CD4-positive, alpha-beta T cell treated with Interleukin-17A for 4 hours (primary cell): Measurements from ENCODE around the gene YWHAB.

Source experiments
- DNase-seq: peaks from one replicate; pipeline ENCODE4 v3.0.0-alpha.2; 2020; ENCODE audit warnings: mixed read lengths

Gene YWHAB

DNA sequence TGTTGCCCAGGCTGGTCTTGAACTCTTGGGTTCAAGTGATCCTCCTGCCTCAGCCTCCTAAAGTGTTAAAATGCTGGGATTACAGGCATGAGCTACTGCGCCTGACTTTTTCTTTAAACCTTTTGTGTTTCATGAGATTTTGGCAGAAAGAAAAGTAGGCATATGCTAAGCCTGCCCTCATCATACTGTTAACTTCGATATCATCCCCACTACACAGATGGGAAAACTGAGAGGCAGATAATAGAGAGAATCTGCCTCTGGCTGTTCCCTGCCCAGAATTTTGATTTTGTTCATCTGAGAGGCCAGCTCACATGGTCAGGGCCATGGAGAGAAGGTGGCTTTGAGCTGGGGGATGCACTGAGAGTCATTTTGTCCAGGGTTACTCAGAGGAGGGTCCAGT lies 31.9 kb downstream of the YWHAB start:
- no peak for DNase-seq

DNA sequence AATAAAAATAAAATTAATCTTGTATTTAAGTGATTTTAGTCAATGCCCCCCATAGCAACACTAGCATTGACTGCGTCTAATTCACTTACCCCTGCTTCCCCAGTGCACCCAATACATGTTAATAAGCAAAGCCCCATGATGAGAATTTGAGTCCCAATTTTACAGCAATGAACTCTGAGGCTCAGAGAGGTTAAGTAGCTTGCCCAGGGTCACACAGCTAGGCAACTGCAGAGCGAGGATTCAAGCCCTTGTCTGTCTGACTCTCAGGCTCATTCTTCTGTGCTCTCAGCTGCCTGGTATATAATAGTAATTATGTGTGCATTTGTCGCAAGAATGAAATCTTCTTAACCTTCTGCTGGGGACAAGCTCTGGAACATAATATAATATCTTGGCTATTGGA lies 32.8 kb downstream of the YWHAB start:
- no peak for DNase-seq

DNA sequence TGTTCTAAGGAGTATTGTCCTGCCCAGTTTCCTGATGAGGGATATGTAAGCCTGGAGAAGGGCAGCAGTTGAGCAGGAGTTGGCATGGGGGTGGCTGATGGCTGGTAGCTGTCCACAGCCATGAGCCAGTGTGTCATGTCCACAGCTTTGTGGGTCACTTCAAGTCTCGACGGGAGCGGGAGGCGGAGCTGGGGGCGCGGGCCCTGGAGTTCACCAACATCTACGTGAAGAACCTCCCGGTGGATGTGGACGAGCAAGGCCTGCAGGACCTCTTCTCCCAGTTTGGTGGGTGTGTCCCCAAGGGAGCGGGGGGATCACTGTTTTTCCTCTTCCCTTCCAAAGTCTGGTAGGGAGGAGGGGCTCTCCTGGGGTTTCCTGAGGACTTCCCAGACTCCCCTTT lies 33.3 kb downstream of the YWHAB start:
- DNase-seq: no peak

DNA sequence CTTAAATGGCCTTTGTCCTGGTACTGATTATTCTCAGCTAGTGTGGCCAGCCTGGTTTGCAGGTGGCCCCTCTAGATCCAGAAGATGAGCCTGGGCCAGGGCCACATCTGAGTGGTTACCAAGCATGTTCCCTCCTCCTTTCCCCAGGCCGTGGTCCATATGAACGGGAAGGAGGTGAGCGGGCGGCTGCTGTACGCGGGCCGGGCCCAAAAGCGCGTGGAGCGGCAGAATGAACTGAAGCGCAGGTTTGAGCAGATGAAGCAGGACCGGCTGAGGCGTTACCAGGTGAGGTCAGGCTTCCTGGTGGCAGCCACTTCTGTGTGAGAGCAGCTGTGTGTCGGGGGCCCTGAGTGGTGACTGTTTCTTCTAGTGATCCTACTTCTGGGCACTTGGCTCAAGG lies 35.9 kb downstream of the YWHAB start:
- DNase-seq: no peak

DNA sequence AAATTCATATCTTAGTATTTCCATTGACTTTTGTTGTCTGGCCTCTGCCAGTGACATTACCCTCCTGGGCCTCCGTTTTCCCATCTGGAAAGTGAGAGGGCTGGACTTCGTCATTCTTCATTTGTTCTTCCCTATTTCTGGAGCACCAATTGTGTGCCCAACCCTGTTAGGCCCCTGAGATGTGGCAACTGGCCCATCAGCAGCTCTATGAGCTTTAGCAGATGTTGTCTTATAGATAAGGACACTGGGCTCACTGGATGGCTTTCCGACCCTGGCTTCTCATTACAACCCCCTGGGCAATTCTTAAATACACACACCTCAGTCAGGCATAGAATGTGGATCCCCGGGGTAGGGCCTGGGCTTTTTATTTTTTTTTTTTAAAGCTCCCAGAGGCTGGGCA lies 39.0 kb downstream of the YWHAB start:
- no peak for DNase-seq

DNA sequence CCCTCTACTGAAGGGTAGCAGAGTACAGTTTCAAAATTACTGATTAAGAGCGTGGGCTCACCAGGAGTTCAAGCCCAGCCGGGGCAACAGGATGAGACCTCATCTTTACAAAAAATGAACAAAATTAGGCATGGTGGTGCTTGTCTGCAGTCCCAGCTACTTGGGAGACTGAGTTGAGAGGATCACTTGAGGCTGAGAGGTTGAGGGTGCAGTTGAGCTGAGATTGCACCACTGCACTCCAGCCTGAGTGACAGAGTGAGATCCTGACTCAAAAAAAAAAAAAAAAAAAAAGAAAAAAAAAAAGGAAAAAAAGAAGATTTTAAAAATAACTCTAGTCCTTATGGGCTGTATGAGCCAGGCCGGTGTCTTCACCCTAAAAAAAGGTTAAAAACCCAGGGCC lies 43.1 kb downstream of the YWHAB start:
- no peak for DNase-seq

DNA sequence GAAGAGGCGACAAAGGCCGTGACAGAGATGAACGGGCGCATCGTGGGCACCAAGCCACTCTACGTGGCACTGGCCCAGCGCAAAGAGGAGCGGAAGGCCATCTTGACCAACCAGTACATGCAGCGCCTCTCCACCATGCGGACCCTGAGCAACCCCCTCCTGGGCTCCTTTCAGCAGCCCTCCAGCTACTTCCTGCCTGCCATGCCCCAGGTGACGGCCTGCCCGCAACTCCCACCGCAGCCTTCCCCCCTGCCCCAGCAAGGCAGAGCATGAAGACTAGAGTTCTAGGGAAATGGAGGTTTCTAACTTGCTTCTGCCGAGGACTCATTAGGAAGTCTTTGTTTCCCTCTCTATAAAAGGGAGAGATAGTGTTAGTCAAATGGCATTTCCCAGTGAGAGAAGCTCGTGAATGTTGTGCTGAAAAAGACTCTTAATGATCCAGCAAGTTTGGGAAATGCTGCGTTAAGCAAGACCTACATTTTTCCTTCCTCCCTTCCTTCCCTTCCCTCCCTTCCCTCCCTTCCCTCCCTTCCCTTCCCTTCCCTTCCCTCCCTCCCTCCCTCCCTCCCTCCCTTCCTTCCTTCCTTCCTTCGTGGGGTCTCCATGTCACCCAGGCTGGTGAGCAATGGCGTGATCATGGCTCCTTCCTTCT lies 45.1 kb downstream of the YWHAB start:
- no peak for DNase-seq

DNA sequence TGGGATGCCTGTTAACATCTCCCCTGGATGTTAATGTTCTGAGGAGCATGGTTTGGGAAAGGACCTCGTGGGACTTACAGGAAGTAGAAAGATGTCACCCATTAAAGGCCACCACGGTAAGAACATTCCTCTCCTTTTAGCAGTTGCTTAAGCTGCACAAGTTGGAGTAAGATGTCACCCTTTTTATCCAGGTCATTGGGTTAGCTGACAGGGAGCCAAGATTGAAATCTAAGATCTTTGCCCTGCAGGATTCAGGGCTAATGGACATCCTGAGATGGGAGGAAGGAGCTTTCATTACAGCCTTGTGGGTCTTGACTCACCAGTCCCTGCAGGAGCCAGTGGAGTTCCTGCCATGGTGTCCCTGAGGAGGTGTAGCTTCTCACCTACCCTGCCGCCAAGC lies 46.4 kb downstream of the YWHAB start:
- DNase-seq: no peak

DNA sequence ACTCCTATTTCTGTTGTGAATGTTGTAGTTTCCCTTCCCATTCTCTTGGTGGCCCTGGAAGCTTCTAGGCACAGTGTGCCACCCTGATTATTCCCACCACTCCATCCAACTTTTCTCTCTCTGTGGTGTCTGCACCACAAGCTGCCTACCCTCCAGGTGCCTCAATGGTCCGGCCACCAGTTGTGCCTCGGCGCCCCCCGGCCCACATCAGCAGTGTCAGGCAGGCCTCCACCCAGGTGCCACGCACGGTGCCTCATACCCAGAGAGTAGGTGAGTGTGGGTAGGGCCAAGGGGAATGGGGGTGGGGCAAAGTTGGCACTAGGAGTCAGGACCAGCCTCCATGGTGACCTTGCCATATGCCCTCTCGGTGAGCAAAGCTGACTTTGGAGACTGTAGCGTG lies 47.4 kb downstream of the YWHAB start:
- DNase-seq: no peak

DNA sequence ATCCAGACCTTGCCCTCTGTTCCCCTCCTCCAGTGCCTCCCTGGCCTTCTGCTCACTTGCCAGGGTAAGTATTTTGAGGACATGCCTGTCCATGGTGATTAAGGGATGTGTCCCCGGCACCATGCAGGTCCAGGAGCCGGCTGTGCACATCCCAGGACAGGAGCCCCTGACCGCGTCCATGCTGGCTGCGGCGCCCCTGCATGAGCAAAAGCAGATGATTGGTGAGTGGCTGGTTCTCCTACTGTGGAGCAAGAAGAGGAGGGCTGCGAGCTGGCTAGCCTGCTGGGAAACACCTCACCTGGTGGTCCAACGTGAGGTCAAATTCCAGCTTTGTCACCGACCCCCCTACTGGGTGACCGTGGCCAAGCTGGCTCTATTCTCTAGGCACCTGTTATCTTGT lies 51.0 kb downstream of the YWHAB start:
- no peak for DNase-seq

DNA sequence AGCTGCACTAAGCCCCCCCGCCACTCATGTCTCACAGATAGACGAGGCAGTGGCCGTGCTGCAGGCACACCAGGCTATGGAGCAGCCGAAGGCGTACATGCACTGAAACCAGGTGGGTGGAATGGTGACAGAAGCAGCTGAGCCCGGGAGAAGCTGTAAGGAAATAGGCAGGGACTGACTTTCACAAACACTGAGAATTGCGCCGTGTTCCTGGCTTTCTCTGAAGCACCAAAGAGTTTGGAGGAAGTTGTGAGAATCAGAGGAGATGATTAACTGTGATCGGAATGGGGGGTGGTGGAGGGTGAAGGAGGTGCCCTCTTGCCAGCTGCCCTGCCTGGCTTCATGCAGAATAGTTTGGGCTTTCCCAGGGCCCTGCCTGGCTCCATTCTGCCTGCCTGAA lies 53.1 kb downstream of the YWHAB start:
- no peak for DNase-seq

DNA sequence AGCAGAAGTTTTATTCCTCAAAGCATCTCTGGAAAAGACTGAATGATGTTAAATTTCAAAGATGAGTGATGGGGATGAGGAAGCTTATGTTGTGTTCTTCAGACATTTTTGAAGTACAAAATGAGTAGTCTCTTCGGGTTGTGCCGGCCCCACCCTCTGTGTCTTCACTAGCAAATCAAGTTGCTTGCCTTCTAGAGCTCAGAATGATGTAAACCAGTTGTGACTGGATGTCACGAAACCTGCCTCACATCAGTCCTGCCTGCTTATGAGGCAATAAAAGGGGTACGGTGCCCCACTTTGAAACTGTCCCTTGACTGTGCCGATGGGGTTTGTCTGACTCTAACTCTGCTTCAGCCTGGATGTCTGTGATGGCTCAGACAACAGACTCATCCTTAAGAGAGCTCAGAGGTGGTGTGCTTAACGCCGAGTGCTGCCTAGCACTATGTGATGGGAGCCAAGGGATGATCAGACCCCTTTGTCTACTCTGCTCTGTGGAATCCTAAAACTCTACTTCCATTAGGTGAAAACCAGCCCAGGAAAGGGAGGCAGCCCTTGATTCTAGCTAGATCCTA lies 55.7 kb downstream of the YWHAB start:
- DNase-seq: no peak

DNA sequence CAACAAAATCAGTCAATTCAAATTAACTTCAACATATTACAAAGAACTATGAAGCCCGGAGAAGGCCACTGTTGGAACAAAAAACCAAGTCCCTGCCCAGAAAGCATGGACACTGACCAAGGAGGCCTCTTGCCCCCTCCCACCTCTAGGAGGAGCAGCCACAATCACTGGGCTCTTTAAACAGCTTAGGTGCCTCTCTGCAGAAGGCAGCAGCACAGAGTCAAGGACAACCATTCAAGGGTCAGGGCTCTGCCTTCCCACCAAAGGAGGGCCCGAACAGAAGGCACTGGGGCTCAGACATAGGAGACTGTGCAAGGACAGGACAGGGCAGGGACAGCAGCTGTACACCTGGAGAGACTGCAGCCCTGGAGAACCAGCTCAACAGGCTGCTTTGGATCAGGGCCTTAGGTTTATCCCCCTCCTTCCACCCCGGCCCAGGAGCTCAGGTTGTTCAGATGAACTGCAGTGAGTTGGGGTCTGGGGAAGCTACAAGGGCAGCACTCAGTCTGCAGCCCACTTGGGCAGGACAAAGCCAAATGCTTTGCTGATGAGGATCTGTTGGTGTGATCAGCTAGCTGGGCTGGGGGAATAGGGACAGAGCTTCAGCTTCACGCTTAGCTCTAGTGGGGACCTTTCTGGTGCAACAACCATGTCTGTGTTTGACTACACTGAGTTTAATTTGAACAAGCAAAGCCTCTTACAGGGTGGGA lies 56.9 kb downstream of the YWHAB start:
- no peak for DNase-seq

DNA sequence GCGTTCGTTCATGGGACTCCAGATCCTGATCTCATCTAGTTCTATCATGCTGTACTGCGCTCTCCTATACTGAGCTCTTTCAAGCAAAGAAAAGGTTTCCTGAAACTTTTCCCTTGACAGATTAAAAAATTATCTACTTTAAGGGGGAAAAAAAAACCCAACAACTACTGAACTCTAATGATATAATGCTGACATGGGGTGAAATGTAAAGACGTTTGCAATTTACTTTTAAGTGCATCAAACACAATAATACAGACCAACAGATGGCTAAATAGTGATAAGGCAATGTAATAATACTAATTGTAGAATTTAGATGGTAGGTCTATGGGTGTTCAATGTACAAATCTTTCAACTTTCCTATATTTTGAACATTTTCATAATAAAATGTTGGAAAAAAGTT lies 58.3 kb downstream of the YWHAB start:
- DNase-seq: no peak

DNA sequence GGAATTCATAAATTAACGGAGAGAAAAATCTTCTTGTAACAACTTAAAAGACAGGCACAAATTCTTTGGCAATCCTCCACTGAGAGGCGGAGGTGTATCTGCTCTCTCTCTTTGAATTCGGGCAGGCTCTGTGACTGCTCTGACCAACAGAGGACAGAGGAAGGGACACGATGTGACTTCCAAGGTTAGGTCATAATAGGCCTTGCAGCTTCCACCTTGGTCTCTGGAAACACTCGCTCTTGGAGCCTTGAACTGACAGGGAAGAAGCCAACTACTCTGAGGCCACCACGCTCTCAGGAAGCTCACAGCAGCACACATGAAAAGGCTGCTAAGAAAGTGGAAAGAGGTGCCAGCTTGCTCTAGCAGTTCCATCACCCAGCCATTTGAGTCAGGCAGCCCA lies 59.8 kb downstream of the YWHAB start:
- DNase-seq: no peak

DNA sequence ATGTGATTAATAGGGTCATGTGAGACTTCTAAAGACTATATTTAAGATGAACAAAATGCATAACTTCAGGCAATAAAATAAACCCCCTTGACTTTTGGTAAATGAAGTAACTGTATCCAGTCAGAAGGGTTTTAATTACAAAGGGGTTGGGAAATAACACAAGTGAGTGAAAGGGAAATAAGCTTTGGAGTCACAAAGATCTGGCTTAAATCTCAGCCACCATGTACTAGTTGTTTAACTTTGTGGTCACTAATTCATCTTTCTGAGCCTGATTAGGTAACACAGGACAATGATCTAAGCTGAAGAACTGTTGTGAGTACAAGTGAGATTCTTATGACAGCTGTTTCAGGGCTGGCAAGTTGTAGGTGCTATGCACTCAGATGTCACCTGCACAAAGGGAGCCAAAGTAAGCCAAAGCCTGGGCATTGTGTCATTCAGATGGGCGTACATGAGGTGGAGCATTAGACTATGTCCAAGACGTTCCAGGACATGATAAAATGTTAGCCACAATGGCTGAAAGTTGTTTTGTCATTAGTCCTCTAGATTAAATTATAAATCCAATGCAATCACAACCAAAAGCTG lies 60.9 kb downstream of the YWHAB start:
- no peak for DNase-seq

DNA sequence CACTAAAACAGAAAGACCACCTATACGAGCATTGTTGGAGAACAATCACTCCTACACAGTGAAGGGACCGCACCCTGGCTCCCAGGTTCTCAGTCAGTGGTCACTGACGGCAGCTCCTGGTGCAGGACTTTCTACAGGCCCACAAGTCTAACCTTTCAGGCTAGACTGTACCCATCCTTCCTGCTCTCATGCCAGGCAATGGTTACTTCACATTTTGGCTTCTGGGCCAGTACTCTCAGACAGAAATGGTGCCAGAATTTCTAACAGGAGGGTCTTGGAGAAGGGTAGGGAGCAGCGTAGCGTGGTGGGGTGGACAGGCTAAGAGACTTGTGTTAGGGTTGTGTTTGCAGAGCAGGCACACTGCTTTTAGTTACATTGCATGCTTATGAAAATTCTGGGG lies 62.6 kb downstream of the YWHAB start:
- no peak for DNase-seq

DNA sequence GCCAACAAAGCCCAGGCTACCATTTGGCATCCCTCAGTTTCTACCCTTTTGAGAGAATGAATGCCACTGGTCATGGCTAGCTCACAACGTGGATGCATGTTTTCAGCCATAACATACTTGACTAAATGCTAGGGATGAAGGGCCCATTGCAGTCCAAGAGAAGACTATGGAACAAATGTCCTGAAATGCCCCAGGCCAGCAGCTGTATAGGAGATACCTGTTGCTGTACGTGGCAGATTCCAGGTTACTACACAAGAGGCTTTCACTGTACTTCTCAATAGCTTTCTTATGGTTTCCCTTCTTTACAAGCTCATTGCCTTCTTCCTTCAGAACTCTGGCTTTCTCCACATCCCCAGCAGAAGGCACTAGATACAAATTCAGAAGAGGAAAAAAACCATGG lies 63.0 kb downstream of the YWHAB start:
- DNase-seq: no peak

DNA sequence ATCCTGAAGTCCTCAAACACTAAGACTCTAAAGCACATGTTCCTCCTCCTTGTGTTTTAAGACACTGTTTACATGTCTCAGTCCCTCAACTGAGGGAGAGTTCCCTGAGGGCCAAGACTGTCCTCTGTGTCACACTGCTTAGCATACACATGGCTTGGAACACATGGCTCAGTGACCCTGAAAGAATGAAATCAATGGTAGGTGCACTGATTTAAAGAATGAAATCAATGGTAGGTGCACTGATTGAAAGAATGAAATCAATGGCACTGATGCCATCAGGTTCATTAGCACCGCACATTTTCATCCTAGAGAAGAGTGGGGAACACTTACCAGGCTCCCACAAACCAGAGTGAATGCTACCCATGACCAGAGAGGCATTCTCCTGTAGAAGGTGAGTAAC lies 64.9 kb downstream of the YWHAB start:
- DNase-seq: no peak

DNA sequence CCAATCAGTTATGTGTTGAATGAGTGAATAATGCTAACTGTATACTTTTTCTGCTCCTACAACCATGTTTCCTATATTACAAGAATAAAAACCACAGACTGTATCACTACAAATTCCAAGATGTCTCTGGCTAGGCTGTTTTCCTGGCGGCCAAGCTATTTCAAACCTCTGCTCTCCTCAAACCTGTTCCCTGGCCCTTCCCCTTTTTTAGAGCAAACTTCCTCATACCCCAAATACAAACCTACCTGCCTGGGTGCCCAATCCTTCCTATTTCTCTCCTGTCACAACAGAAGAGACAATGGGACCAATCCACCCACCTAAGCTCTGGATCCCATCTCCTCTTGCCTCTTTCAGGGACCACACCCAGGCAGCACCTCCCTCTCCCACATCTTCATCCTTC lies 67.2 kb downstream of the YWHAB start:
- no peak for DNase-seq

DNA sequence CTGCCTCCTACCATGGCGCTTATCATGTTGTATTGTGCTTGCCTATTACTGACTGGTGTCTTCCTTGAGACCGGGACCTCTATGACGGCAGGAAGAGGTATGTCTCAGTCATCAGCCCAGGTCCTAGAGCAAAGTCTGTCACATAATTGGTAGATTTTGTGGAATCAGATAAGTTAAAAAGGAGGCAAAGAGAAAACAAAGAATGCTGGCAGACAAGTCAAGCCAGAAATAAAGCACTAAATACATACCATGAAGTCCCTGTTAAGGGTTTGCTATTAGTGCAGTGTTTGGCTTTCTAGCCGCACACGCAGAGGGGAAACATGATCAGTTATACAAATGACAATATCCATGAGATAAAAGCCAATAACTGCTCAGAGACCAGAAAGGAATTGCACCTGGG lies 68.7 kb downstream of the YWHAB start:
- DNase-seq: no peak

DNA sequence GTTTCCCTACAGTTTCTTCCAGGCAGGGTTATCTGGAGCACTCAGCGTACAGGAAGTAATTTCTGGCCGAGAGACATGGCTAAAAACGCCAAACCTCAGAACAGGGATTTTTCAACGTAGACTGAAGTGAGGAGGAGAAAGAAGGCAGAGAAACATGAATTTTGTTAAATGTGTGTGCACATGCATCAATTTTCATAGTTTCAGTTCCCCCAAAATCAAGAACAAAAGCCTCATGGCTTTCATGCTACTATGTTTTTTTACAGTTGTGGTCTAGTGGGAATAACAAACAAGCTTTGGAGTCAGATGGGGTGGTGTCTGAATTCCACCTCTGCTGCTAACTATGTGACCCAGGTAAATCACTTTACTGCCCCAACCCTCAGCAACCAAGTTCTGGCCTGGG lies 69.8 kb downstream of the YWHAB start:
- no peak for DNase-seq

DNA sequence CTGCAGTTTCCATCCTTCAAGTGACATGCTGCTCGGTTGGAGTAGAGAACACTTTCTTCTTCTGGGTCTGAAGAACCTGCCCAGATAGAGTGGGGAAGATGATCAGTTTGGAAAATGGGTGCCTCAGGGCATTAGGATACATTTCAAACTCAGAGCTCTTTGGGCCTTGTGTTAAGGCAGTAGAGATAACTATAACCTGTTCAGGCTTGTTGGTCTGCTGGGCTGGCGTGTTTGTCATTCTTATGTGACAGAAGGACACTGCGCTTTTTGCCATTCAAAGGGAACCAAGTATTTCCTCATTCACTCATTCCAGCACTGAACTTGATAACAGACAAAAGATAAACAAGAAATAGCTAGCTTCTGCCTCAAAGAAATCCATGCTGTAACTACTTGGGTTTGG lies 70.9 kb downstream of the YWHAB start:
- DNase-seq: no peak
